ENCODE data around the gene PPFIBP2.

The PPFIBP2 gene

GRCh38 chr11:7621554-7621953 lies 107.8 kb downstream of the PPFIBP2 start:
- Mint-ChIP-seq H3K4me3 (no peak overlapping the region), H3K36me3 (no peaks in the 10 kb centered on the region), H3K4me1 (no peaks in the 10 kb centered on the region), H3K27ac (no peak overlapping the region), H3K9me3 (no peaks in the 10 kb centered on the region)
- no peak for ATAC-seq
- DNase-seq (ENCODE audit: low spot score in 2 of 2), result no peak

- Mint-ChIP-seq H3K27ac (no peak overlapping the region), H3K9me3 (no peaks in the 10 kb centered on the region), H3K36me3 (no peaks in the 10 kb centered on the region), H3K4me1 (no peaks in the 10 kb centered on the region), H3K4me3 (no peak overlapping the region)
- ATAC-seq, result no peak
- DNase-seq (ENCODE audit: low spot score in 2 of 2), result no peak
Measured at GRCh38 chr11:7622721-7623120, 108.9 kb downstream of the PPFIBP2 start.

- no peaks in the 10 kb centered on the region for H3K4me1 Mint-ChIP-seq
- DNase-seq (ENCODE audit: low spot score in 2 of 2), result no peak
- no peak overlapping the region for H3K4me3 Mint-ChIP-seq
Measured at GRCh38 chr11:7628660-7629059, 114.9 kb downstream of the PPFIBP2 start.

GRCh38 chr11:7630002-7630401 lies 116.2 kb downstream of the PPFIBP2 start:
- Mint-ChIP-seq H3K4me3 (no peak overlapping the region), H3K36me3 (no peaks in the 10 kb centered on the region), H3K9me3 (no peaks in the 10 kb centered on the region), H3K27ac (no peak overlapping the region), H3K4me1 (no peaks in the 10 kb centered on the region)
- ATAC-seq (no peak), DNase-seq (ENCODE audit: low spot score in 2 of 2) (no peak)

More at GRCh38 chr11:7628660-7629059, 114.9 kb downstream of the PPFIBP2 start:
- Mint-ChIP-seq H3K9me3 (no peaks in the 10 kb centered on the region), H3K27ac (no peak overlapping the region), H3K36me3 (no peaks in the 10 kb centered on the region)
- no peak for ATAC-seq

- DNase-seq (ENCODE audit: low spot score in 2 of 2) (no peak), ATAC-seq (no peak)
- no peaks in the 10 kb centered on the region for H3K9me3 Mint-ChIP-seq
- no peaks in the 10 kb centered on the region for H3K4me1 Mint-ChIP-seq
- no peaks in the 10 kb centered on the region for H3K36me3 Mint-ChIP-seq
- no peak overlapping the region for H3K4me3 Mint-ChIP-seq
- H3K27ac Mint-ChIP-seq, result no peak overlapping the region
Measured at GRCh38 chr11:7632211-7632610, 118.4 kb downstream of the PPFIBP2 start.

- Mint-ChIP-seq H3K9me3 (no peaks in the 10 kb centered on the region), H3K4me1 (no peaks in the 10 kb centered on the region), H3K27ac (no peak overlapping the region), H3K36me3 (no peaks in the 10 kb centered on the region), H3K4me3 (no peak overlapping the region)
- no peak for ATAC-seq
- no peak for DNase-seq (ENCODE audit: low spot score in 2 of 2)
Measured at GRCh38 chr11:7635137-7635536, 121.3 kb downstream of the PPFIBP2 start.

GRCh38 chr11:7635708-7636107 lies 121.9 kb downstream of the PPFIBP2 start:
- H3K9me3 Mint-ChIP-seq, result no peaks in the 10 kb centered on the region
- H3K4me1 Mint-ChIP-seq, result no peaks in the 10 kb centered on the region
- H3K27ac Mint-ChIP-seq, result no peak overlapping the region
- DNase-seq (ENCODE audit: low spot score in 2 of 2), result no peak
- H3K4me3 Mint-ChIP-seq, result no peak overlapping the region
- ATAC-seq, result no peak
- H3K36me3 Mint-ChIP-seq, result no peaks in the 10 kb centered on the region

GRCh38 chr11:7636350-7636749 lies 122.6 kb downstream of the PPFIBP2 start:
- Mint-ChIP-seq H3K4me3 (no peak overlapping the region), H3K27ac (no peak overlapping the region), H3K9me3 (no peaks in the 10 kb centered on the region), H3K36me3 (no peaks in the 10 kb centered on the region), H3K4me1 (no peaks in the 10 kb centered on the region)
- DNase-seq (ENCODE audit: low spot score in 2 of 2), result no peak
- no peak for ATAC-seq

- Mint-ChIP-seq H3K9me3 (no peaks in the 10 kb centered on the region), H3K4me3 (no peak overlapping the region), H3K27ac (no peak overlapping the region), H3K4me1 (no peaks in the 10 kb centered on the region), H3K36me3 (no peaks in the 10 kb centered on the region)
- DNase-seq (ENCODE audit: low spot score in 2 of 2) (no peak), ATAC-seq (no peak)
Measured at GRCh38 chr11:7637447-7638157, 123.8 kb downstream of the PPFIBP2 start.

- Mint-ChIP-seq H3K4me1 (no peaks in the 10 kb centered on the region), H3K27ac (peak overlapping the region; percentile 8), H3K9me3 (no peaks in the 10 kb centered on the region), H3K36me3 (no peaks in the 10 kb centered on the region), H3K4me3 (no peak overlapping the region)
- ATAC-seq (no peak), DNase-seq (ENCODE audit: low spot score in 2 of 2) (no peak)
Measured at GRCh38 chr11:7638710-7639642, 125.2 kb downstream of the PPFIBP2 start.

- no peaks in the 10 kb centered on the region for H3K36me3 Mint-ChIP-seq
- DNase-seq (ENCODE audit: low spot score in 2 of 2) (no peak), ATAC-seq (no peak)
- H3K9me3 Mint-ChIP-seq, result no peaks in the 10 kb centered on the region
- no peaks in the 10 kb centered on the region for H3K4me1 Mint-ChIP-seq
- no peak overlapping the region for H3K27ac Mint-ChIP-seq
- H3K4me3 Mint-ChIP-seq, result no peak overlapping the region
Measured at GRCh38 chr11:7639643-7640025, 125.8 kb downstream of the PPFIBP2 start.

- Mint-ChIP-seq H3K9me3 (no peaks in the 10 kb centered on the region), H3K36me3 (no peaks in the 10 kb centered on the region), H3K27ac (no peak overlapping the region), H3K4me3 (no peak overlapping the region), H3K4me1 (no peaks in the 10 kb centered on the region)
- ATAC-seq, result no peak
- no peak for DNase-seq (ENCODE audit: low spot score in 2 of 2)
Measured at GRCh38 chr11:7640816-7641215, 127.0 kb downstream of the PPFIBP2 start.

- Mint-ChIP-seq H3K27ac (no peak overlapping the region), H3K9me3 (no peaks in the 10 kb centered on the region), H3K36me3 (no peaks in the 10 kb centered on the region), H3K4me3 (no peak overlapping the region), H3K4me1 (no peaks in the 10 kb centered on the region)
- DNase-seq (ENCODE audit: low spot score in 2 of 2) (no peak), ATAC-seq (no peak)
Measured at GRCh38 chr11:7642747-7643146, 128.9 kb downstream of the PPFIBP2 start.

- no peak for ATAC-seq
- H3K4me1 Mint-ChIP-seq, result no peaks in the 10 kb centered on the region
- H3K27ac Mint-ChIP-seq, result no peak overlapping the region
- H3K36me3 Mint-ChIP-seq, result peaks cover 2% of the 10 kb centered on the region
- H3K9me3 Mint-ChIP-seq, result no peaks in the 10 kb centered on the region
- no peak overlapping the region for H3K4me3 Mint-ChIP-seq
- DNase-seq (ENCODE audit: low spot score in 2 of 2), result no peak
Measured at GRCh38 chr11:7643314-7643713, 129.5 kb downstream of the PPFIBP2 start.

- no peak for ATAC-seq
- Mint-ChIP-seq H3K27ac (no peak overlapping the region), H3K4me3 (no peak overlapping the region), H3K36me3 (peaks cover 6% of the 10 kb centered on the region), H3K4me1 (no peaks in the 10 kb centered on the region), H3K9me3 (no peaks in the 10 kb centered on the region)
- DNase-seq (ENCODE audit: low spot score in 2 of 2), result no peak
Measured at GRCh38 chr11:7645206-7645605, 131.4 kb downstream of the PPFIBP2 start.

- ATAC-seq, result no peak
- Mint-ChIP-seq H3K4me3 (no peak overlapping the region), H3K4me1 (no peaks in the 10 kb centered on the region), H3K36me3 (peaks cover 6% of the 10 kb centered on the region), H3K27ac (no peak overlapping the region), H3K9me3 (no peaks in the 10 kb centered on the region)
- DNase-seq (ENCODE audit: low spot score in 2 of 2), result no peak
Measured at GRCh38 chr11:7646866-7647265, 133.1 kb downstream of the PPFIBP2 start.

Data from stimulated activated effector memory CD8-positive, alpha-beta T cell treated with anti-CD3 and anti-CD28 coated beads, Interleukin-12 subunit alpha, Interleukin-12 subunit beta, amount 100 ng/mL, for 72 hours (primary cell).